ENCODE results near the gene ARFGAP1.

ARFGAP1 gene

DNA sequence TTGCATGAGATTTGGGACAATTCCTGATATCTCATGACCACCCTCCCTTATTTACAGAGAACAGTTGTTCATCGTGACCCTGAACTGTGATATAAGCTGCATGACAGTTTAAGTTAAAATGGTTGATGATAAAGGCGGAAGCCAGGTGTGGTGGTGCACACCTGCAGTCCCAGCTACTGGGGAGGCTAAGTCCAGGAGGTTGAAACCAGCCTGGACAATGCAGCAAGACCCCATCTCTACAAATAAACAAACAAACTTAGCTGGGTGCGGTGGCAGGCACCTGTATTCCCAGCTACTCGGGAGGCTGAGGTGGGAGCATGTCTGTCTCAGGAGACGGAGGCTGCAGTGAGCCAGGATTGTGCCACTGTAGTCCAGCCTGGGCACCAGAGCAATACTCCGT is 44.4 kb downstream of the ARFGAP1 start:
- no peaks in the 10 kb centered on the region for H3K36me3 ChIP-seq (ENCODE audit: insufficient read depth, low read length)

DNA sequence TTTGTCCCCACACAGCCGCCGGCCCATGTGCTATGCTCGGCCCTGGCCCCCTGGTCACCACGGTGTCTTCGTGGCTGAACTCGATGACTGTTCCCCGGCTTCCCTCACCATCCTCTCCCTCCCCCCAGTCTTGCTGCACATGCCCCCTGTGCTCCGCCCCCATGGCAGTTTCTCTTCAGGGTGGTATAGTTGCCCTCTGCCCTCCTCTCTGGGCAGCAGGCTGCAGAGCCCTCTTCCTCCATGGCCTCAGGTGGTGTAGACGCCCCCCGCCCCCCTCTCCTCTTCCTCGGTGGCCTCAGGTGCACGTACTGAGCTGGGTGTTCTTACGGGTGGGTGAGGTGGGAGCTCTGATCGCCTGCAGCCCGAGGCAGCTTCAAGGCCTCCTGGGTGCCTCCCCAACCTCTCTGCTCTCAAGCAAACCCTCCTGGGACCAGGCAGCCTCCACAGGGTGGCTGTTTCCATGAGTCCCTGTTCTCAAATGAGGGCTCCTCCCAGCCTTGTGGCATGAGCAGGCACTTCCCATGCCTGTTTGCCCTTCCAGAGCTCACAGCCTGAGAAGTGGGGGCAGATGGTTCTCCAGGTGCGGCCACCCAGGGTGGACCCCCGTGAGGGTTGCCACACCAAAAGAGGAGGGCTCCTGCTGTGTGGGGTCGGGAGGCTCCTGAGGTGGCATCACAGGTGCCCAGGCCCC is 45.1 kb downstream of the ARFGAP1 start:
- no peaks in the 10 kb centered on the region for H3K79me2 ChIP-seq (ENCODE audit: control insufficient read depth, insufficient read depth, low read length, unreplicated experiment)
- no peak overlapping the region for H3K27ac ChIP-seq (ENCODE audit: low read depth, low read length)
- H3K27me3 ChIP-seq (ENCODE audit: insufficient read depth, low read length) = peaks cover 11% of the 10 kb centered on the region
- H2AFZ ChIP-seq (ENCODE audit: low read length, unreplicated experiment) = no peak overlapping the region
- no peaks in the 10 kb centered on the region for H3K4me1 ChIP-seq (ENCODE audit: control insufficient read depth, insufficient read depth, low read length, unreplicated experiment)
- H3K4me3 ChIP-seq (ENCODE audit: low read depth, low read length) = no peak overlapping the region
- no peaks in the 10 kb centered on the region for H3K36me3 ChIP-seq (ENCODE audit: insufficient read depth, low read length)

More for the DNA sequence above, 44.4 kb downstream of the ARFGAP1 start:
- no peaks in the 10 kb centered on the region for H3K79me2 ChIP-seq (ENCODE audit: control insufficient read depth, insufficient read depth, low read length, unreplicated experiment)
- peaks cover 4% of the 10 kb centered on the region for H3K27me3 ChIP-seq (ENCODE audit: insufficient read depth, low read length)
- H3K4me3 ChIP-seq (ENCODE audit: low read depth, low read length) = no peak overlapping the region
- no peak overlapping the region for H3K27ac ChIP-seq (ENCODE audit: low read depth, low read length)
- no peaks in the 10 kb centered on the region for H3K4me1 ChIP-seq (ENCODE audit: control insufficient read depth, insufficient read depth, low read length, unreplicated experiment)
- H2AFZ ChIP-seq (ENCODE audit: low read length, unreplicated experiment) = no peak overlapping the region

DNA sequence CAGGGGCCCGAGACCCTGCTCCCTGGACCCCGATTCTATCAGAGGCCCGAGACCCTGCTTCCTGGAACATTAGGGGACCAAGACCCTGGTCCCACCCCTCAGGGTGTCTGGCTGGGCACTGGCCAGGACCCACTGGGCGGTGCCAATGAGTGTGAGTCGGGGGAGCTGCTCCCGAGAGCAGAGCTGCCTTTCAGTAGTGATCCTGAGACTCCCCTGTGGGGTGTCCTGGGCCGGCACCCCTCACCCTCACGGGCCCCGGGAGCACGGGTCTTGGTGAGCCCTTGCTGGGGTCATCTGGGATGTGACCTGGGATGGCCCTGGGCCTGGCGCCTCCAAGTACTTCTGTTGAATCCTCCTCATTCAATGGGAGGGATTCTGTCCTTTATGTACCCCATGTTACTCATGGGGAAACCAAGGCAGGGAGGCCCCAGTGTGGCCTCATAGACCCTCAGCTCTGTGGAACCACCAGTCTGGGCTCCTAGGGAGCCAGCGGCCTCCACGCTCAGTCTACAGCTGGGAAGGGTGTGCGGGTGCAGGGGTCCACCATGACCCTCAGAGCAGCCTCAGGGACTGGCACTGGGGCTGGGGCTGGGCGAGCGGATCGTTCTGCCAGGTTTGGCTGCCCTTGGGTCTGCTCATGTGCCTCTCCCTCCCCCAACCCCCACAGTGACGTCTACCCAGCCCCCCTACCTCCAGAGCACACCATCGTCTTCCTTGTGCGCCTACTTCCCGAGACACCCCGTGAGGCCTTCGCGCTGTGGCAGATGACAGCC is 46.0 kb downstream of the ARFGAP1 start:
- Histone ChIP-seq H3K4me1 (ENCODE audit: control insufficient read depth, insufficient read depth, low read length, unreplicated experiment) (no peaks in the 10 kb centered on the region), H3K79me2 (ENCODE audit: control insufficient read depth, insufficient read depth, low read length, unreplicated experiment) (no peaks in the 10 kb centered on the region), H3K4me3 (ENCODE audit: low read depth, low read length) (no peak overlapping the region), H3K36me3 (ENCODE audit: insufficient read depth, low read length) (no peaks in the 10 kb centered on the region), H2AFZ (ENCODE audit: low read length, unreplicated experiment) (no peak overlapping the region), H3K27ac (ENCODE audit: low read depth, low read length) (no peak overlapping the region), H3K27me3 (ENCODE audit: insufficient read depth, low read length) (peaks cover 19% of the 10 kb centered on the region)

DNA sequence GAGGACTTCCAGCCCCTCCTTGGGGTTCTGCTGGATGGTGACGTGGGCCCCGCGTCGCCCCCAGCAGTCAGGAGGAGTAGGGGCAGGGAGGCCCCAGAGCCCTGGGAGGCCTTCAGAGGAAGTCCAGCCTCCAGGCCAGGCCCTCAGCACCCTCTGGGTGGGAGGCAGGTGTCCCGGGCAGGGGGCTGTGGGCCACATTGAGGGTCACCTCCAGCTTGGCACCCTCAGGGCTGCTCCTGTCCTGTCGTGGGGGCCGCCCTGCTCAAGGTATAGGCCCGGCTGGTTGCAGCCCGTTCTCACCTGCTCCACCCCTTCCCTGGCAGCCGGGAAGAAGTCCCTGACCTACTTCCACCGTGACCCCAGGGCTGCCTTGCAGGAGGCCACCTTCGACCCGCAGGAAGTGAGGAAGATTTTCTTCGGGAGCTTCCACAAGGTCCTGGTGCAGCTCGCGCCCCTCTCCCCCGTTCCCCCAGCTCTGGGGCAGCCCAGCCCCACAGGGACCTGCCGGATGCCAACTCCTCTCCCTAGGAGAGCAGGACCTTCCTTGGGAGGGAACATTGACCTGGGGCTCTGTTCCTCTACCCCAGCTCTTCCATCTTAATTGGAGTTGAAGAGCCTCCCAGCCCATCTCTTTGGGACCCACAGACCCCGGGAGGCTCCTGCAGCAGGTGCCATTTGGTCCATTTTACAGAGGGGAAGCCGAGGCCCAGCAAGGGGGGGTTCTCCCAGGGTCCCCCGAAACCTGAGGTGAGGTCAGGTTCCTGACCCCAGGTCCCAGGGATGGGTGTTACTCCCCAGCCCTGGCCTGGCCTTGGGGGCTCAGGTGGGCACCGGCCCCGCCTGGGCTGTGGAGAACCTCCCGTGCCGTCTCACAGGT is 46.8 kb downstream of the ARFGAP1 start:
- no peaks in the 10 kb centered on the region for H3K4me1 ChIP-seq (ENCODE audit: control insufficient read depth, insufficient read depth, low read length, unreplicated experiment)
- H2AFZ ChIP-seq (ENCODE audit: low read length, unreplicated experiment) = no peak overlapping the region
- no peaks in the 10 kb centered on the region for H3K36me3 ChIP-seq (ENCODE audit: insufficient read depth, low read length)
- peaks cover 28% of the 10 kb centered on the region for H3K27me3 ChIP-seq (ENCODE audit: insufficient read depth, low read length)
- H3K4me3 ChIP-seq (ENCODE audit: low read depth, low read length) = no peak overlapping the region
- H3K79me2 ChIP-seq (ENCODE audit: control insufficient read depth, insufficient read depth, low read length, unreplicated experiment) = no peaks in the 10 kb centered on the region
- H3K27ac ChIP-seq (ENCODE audit: low read depth, low read length) = no peak overlapping the region

DNA sequence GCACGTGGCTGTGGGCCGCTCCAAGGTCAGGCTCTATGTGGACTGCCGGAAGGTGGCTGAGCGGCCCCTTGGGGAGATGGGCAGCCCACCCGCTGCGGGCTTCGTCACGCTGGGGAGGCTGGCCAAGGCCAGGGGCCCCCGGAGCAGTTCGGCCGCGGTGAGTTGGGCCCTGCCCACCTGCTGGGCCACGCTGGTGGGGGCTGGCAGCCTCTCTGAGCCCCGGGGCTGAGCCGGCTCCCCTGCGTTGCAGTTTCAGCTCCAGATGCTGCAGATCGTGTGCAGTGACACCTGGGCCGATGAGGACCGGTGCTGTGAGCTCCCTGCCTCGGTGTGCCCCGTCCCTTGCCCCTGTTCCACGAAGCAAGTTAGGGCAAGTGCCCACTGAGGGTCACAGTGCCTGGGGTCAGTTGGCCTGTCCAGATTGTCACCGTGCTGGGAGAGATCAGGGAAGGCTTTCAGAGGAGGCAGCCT is 47.5 kb downstream of the ARFGAP1 start:
- Histone ChIP-seq H3K4me3 (ENCODE audit: low read depth, low read length) (no peak overlapping the region), H2AFZ (ENCODE audit: low read length, unreplicated experiment) (no peak overlapping the region), H3K36me3 (ENCODE audit: insufficient read depth, low read length) (no peaks in the 10 kb centered on the region), H3K27ac (ENCODE audit: low read depth, low read length) (no peak overlapping the region), H3K79me2 (ENCODE audit: control insufficient read depth, insufficient read depth, low read length, unreplicated experiment) (no peaks in the 10 kb centered on the region), H3K27me3 (ENCODE audit: insufficient read depth, low read length) (peaks cover 34% of the 10 kb centered on the region), H3K4me1 (ENCODE audit: control insufficient read depth, insufficient read depth, low read length, unreplicated experiment) (no peaks in the 10 kb centered on the region)

- H3K27ac ChIP-seq (ENCODE audit: low read depth, low read length) = no peak overlapping the region
- H3K4me1 ChIP-seq (ENCODE audit: control insufficient read depth, insufficient read depth, low read length, unreplicated experiment) = no peaks in the 10 kb centered on the region
- no peaks in the 10 kb centered on the region for H3K36me3 ChIP-seq (ENCODE audit: insufficient read depth, low read length)
- H3K79me2 ChIP-seq (ENCODE audit: control insufficient read depth, insufficient read depth, low read length, unreplicated experiment) = no peaks in the 10 kb centered on the region
- H3K27me3 ChIP-seq (ENCODE audit: insufficient read depth, low read length) = peaks cover 37% of the 10 kb centered on the region
- no peak overlapping the region for H3K4me3 ChIP-seq (ENCODE audit: low read depth, low read length)
- H2AFZ ChIP-seq (ENCODE audit: low read length, unreplicated experiment) = no peak overlapping the region
Observed at GRCh38 chr20:63320616-63321147, 48.1 kb downstream of the ARFGAP1 start.

GRCh38 chr20:63321148-63321831 is 48.7 kb downstream of the ARFGAP1 start:
- no peaks in the 10 kb centered on the region for H3K36me3 ChIP-seq (ENCODE audit: insufficient read depth, low read length)
- peaks cover 37% of the 10 kb centered on the region for H3K27me3 ChIP-seq (ENCODE audit: insufficient read depth, low read length)
- H3K4me3 ChIP-seq (ENCODE audit: low read depth, low read length) = no peak overlapping the region
- no peak overlapping the region for H2AFZ ChIP-seq (ENCODE audit: low read length, unreplicated experiment)
- no peaks in the 10 kb centered on the region for H3K4me1 ChIP-seq (ENCODE audit: control insufficient read depth, insufficient read depth, low read length, unreplicated experiment)
- H3K79me2 ChIP-seq (ENCODE audit: control insufficient read depth, insufficient read depth, low read length, unreplicated experiment) = no peaks in the 10 kb centered on the region
- H3K27ac ChIP-seq (ENCODE audit: low read depth, low read length) = no peak overlapping the region

DNA sequence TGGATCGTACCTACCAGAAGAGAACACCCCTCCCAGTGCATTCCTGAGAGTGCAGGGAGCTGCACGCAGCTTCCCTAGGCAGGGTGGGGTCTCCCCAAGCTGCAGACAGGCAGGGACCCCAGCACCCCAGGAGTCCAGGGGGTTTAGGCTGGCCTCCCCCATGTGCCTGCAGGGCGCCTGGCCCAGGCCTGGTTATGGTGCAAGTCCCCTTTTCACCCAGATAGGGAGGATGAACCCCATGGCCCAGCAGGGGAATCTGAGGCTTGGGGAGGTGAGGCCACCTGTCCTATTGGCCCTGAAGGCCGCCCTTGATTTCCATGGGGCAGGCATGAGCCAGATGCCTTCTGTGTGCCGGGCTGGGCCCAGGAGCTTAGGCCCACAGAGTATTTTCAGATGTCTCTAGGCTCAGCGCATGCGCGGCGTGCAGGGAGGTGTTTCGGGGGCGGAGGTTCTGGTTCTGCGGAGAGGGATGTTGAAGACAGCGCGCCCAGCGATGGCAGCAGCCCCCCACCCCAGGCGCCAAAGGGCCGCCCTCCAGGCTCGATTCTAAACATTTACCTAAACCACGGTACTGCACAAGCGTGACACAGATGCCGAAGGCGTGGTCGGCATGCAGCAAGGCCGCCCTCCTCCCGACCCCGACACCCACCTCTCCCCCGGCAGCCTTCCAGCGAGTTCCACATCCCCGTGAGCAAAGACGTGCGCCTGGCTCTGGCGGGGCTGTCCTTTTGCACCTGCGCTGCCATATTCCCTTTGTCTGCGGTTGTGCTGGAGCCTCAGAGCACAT is 49.7 kb downstream of the ARFGAP1 start:
- no peak overlapping the region for H3K27ac ChIP-seq (ENCODE audit: low read depth, low read length)
- H3K36me3 ChIP-seq (ENCODE audit: insufficient read depth, low read length) = no peaks in the 10 kb centered on the region
- no peak overlapping the region for H3K4me3 ChIP-seq (ENCODE audit: low read depth, low read length)
- peaks cover 37% of the 10 kb centered on the region for H3K27me3 ChIP-seq (ENCODE audit: insufficient read depth, low read length)
- no peak overlapping the region for H2AFZ ChIP-seq (ENCODE audit: low read length, unreplicated experiment)
- no peaks in the 10 kb centered on the region for H3K79me2 ChIP-seq (ENCODE audit: control insufficient read depth, insufficient read depth, low read length, unreplicated experiment)
- H3K4me1 ChIP-seq (ENCODE audit: control insufficient read depth, insufficient read depth, low read length, unreplicated experiment) = no peaks in the 10 kb centered on the region

DNA sequence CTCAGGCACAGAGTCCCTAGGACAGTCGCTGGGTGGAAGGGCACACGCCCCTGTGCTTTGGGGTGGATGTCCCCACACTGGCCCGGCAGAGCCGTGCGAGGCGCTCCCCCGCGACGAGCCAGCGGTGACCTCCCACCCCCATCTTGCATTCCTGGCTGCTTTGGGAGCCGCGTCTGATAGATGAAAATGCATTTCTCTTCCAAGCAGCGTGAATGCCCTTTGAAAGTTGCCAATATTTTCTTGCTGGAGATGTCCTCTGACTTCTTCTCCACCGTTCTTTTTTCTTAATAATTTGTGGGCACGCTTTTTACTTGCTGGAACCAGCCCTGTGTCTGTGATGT is 50.3 kb downstream of the ARFGAP1 start:
- Histone ChIP-seq H2AFZ (ENCODE audit: low read length, unreplicated experiment) (no peak overlapping the region), H3K4me3 (ENCODE audit: low read depth, low read length) (no peak overlapping the region), H3K79me2 (ENCODE audit: control insufficient read depth, insufficient read depth, low read length, unreplicated experiment) (no peaks in the 10 kb centered on the region), H3K27ac (ENCODE audit: low read depth, low read length) (no peak overlapping the region), H3K36me3 (ENCODE audit: insufficient read depth, low read length) (no peaks in the 10 kb centered on the region), H3K4me1 (ENCODE audit: control insufficient read depth, insufficient read depth, low read length, unreplicated experiment) (no peaks in the 10 kb centered on the region), H3K27me3 (ENCODE audit: insufficient read depth, low read length) (peaks cover 37% of the 10 kb centered on the region)
